ENCODE measurements around the gene SAMD13. TPM values are rescaled to one million over a fixed set of nuclear protein-coding genes. Genes with fewer than 3 reads are reported as not detected.

The SAMD13 gene
- total RNA-seq, 1 experiment from 2014 or later, result 0.61 TPM

GRCh38 chr1:84291882-84292655 lies 9.4 kb upstream of the SAMD13 start:
- H3K27me3 Mint-ChIP-seq (ENCODE audit: low read depth), result peaks cover 21% of the 10 kb centered on the region
- Histone ChIP-seq H2BK120ac (ENCODE audit: low read depth, low read length, poor library complexity, severe bottlenecking) (no peak overlapping the region), H4K91ac (ENCODE audit: insufficient read length, low read depth, low read length) (no peak overlapping the region), H3K4me1 (ENCODE audit: insufficient read depth, low read length) (no peaks in the 10 kb centered on the region), H3K27ac (ENCODE audit: insufficient read length, low read depth, low read length) (no peak overlapping the region), H4K8ac (replicated peaks; ENCODE audit: insufficient read length, low read depth, low read length) (no peak overlapping the region), H3K79me1 (ENCODE audit: insufficient read depth, low read depth, low read length, poor library complexity, severe bottlenecking) (no peaks in the 10 kb centered on the region), H3K23ac (ENCODE audit: insufficient read length, low read depth, low read length) (no peak overlapping the region), H3K14ac (ENCODE audit: insufficient read depth, low read length) (no peak overlapping the region), H3K27me3 (ENCODE audit: insufficient read depth, low read length) (no peaks in the 10 kb centered on the region), H3K4me2 (ENCODE audit: insufficient read depth, insufficient read length, low read length) (no peak overlapping the region), H3K9ac (ENCODE audit: extremely low read depth, insufficient read length, low read length) (no peak overlapping the region), H3K4ac (ENCODE audit: low read depth, low read length) (no peak overlapping the region), H2BK5ac (ENCODE audit: insufficient read length, low read length) (no peak overlapping the region), H2BK12ac (ENCODE audit: insufficient read length, low read depth, low read length) (no peak overlapping the region), H3K18ac (ENCODE audit: insufficient read length, low read depth, low read length) (no peak overlapping the region), H3K79me2 (ENCODE audit: insufficient read depth, low read length) (no peaks in the 10 kb centered on the region), H2AK5ac (ENCODE audit: insufficient read length, low read length) (no peak overlapping the region), H2BK20ac (ENCODE audit: low read depth, low read length, poor library complexity, severe bottlenecking) (no peak overlapping the region), H3K23me2 (ENCODE audit: insufficient read length, low read depth, low read length, poor library complexity, severe bottlenecking) (no peaks in the 10 kb centered on the region), H2BK15ac (ENCODE audit: low read depth, low read length) (no peak overlapping the region), H4K5ac (ENCODE audit: insufficient read length, low read depth, low read length) (no peak overlapping the region), H4K20me1 (ENCODE audit: control insufficient read depth, insufficient read depth, insufficient read length) (no peaks in the 10 kb centered on the region), H3T11ph (ENCODE audit: low read length) (no peak overlapping the region), H3K9me3 (ENCODE audit: control insufficient read depth, low read depth, low read length) (no peaks in the 10 kb centered on the region), H2AFZ (ENCODE audit: low read length) (no peak overlapping the region), H3K56ac (ENCODE audit: insufficient read length, low read depth, low read length) (no peak overlapping the region)
- WGBS (ENCODE audit: extremely low coverage, insufficient read length, low lambda C conversion rate), result no CpG with 5 or more reads among the region's 5 CpGs
- DNase-seq, result no peak
- H3K36me3 Mint-ChIP-seq (ENCODE audit: insufficient read depth in 1 of 3, low read depth in 3 of 3), result peaks cover 10 to 20% (median 16%) of the 10 kb centered on the region in 3 experiments
- peaks cover 26 to 34% of the 10 kb centered on the region in 2 experiments for H3K9me3 Mint-ChIP-seq
- TF ChIP-seq, protein P1, sequence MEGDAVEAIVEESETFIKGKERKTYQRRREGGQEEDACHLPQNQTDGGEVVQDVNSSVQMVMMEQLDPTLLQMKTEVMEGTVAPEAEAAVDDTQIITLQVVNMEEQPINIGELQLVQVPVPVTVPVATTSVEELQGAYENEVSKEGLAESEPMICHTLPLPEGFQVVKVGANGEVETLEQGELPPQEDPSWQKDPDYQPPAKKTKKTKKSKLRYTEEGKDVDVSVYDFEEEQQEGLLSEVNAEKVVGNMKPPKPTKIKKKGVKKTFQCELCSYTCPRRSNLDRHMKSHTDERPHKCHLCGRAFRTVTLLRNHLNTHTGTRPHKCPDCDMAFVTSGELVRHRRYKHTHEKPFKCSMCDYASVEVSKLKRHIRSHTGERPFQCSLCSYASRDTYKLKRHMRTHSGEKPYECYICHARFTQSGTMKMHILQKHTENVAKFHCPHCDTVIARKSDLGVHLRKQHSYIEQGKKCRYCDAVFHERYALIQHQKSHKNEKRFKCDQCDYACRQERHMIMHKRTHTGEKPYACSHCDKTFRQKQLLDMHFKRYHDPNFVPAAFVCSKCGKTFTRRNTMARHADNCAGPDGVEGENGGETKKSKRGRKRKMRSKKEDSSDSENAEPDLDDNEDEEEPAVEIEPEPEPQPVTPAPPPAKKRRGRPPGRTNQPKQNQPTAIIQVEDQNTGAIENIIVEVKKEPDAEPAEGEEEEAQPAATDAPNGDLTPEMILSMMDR (conservative IDR thresholded peaks at IDR 0.05), result no peak
- H3K4me1 Mint-ChIP-seq, result peaks cover 13 to 17% of the 10 kb centered on the region in 2 experiments
- H3K4me3 Mint-ChIP-seq, result no peak overlapping the region
- no peak overlapping the region for H3K27ac Mint-ChIP-seq
